PFSK-1 (cell line): ENCODE data around the gene SLC24A1.

Experiments used
- FOXP2 ChIP-seq: optimal IDR thresholded peaks from 2 replicates; pipeline ENCODE3; 2011; ENCODE audit warnings: borderline replicate concordance, control low read depth, inconsistent platforms; ENCODE audit not compliant: insufficient read depth; ENCODE audit errors: extremely low read length, extremely low read depth
- POLR2AphosphoS5 ChIP-seq: IDR thresholded peaks from 2 replicates; pipeline ENCODE4 v1.6.1; 2012; ENCODE audit warnings: low read depth, mild to moderate bottlenecking, control low read depth, low read length, moderate library complexity
- SIN3A ChIP-seq: IDR thresholded peaks from 2 replicates; pipeline ENCODE4 v1.6.1; 2012; ENCODE audit warnings: mild to moderate bottlenecking, low read length, moderate library complexity, borderline replicate concordance; ENCODE audit not compliant: insufficient read depth
- TAF1 ChIP-seq: IDR thresholded peaks from 2 replicates; pipeline ENCODE4 v1.6.1; 2012; ENCODE audit warnings: low read length, control low read depth, borderline replicate concordance; ENCODE audit not compliant: insufficient read depth
- TF ChIP-seq, protein P1 (sequence below), 2 experiments: IDR thresholded peaks; 2 replicates each; pipeline versions ENCODE4 v1.6.1 to v1.8.0; 2011 to 2012; ENCODE audit warnings: low read depth in 2 of 2, low read length in 2 of 2, control low read depth in 1 of 2, inconsistent platforms in 1 of 2, mild to moderate bottlenecking in 1 of 2, moderate library complexity in 1 of 2; ENCODE audit not compliant: insufficient read depth in 1 of 2

DNA sequence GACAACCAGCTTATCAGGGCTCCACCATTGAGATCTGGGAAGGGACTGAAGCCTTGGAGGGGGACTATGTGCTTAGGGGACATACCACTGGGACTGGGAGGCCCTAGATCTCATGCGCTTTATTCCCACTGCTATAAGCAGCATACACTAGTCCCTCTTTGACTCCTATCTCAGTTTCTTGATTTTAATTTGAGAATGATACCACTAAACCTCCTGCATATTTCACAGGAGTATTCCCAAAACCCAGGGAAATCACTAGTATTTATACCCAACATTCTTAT is 29.2 kb downstream of the SLC24A1 start:
- TF ChIP-seq POLR2AphosphoS5 (no peak), SIN3A (no peak), TAF1 (no peak), FOXP2 (no peak)
- TF ChIP-seq, protein P1, sequence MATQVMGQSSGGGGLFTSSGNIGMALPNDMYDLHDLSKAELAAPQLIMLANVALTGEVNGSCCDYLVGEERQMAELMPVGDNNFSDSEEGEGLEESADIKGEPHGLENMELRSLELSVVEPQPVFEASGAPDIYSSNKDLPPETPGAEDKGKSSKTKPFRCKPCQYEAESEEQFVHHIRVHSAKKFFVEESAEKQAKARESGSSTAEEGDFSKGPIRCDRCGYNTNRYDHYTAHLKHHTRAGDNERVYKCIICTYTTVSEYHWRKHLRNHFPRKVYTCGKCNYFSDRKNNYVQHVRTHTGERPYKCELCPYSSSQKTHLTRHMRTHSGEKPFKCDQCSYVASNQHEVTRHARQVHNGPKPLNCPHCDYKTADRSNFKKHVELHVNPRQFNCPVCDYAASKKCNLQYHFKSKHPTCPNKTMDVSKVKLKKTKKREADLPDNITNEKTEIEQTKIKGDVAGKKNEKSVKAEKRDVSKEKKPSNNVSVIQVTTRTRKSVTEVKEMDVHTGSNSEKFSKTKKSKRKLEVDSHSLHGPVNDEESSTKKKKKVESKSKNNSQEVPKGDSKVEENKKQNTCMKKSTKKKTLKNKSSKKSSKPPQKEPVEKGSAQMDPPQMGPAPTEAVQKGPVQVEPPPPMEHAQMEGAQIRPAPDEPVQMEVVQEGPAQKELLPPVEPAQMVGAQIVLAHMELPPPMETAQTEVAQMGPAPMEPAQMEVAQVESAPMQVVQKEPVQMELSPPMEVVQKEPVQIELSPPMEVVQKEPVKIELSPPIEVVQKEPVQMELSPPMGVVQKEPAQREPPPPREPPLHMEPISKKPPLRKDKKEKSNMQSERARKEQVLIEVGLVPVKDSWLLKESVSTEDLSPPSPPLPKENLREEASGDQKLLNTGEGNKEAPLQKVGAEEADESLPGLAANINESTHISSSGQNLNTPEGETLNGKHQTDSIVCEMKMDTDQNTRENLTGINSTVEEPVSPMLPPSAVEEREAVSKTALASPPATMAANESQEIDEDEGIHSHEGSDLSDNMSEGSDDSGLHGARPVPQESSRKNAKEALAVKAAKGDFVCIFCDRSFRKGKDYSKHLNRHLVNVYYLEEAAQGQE (IDR thresholded peaks at IDR 0.05; ENCODE audit: insufficient read depth in 1 of 2, low read depth in 2 of 2, low read length in 2 of 2) = no peak
